K562 (cell line): ENCODE data around the gene OGFR. TPM values are rescaled to one million over a fixed set of nuclear protein-coding genes. Genes with fewer than 3 reads are reported as not detected.
A peak's percentile ranks its signal among the peaks of the same experiment; 100 is the strongest.

Experiments used
- BHLHE40 ChIP-seq: IDR thresholded peaks from 2 replicates; pipeline ENCODE4 v1.6.1; 2011; ENCODE audit warnings: low read length, improper control_type of control experiment
- C11orf30 ChIP-seq: fragments of 450-650 bp; IDR thresholded peaks from 2 replicates; pipeline ENCODE4 v1.6.1; 2016; ENCODE audit warnings: low read depth, mild to moderate bottlenecking
- DDX20 ChIP-seq: fragments of 450-650 bp; IDR thresholded peaks from 2 replicates; pipeline ENCODE4 v1.6.1; 2016; ENCODE audit warnings: missing genetic modification characterization, low read depth, mild to moderate bottlenecking, missing compliant biosample characterization, moderate library complexity
- E2F4 ChIP-seq: sonication (generic); formaldehyde crosslinking; IDR thresholded peaks from 2 replicates; pipeline ENCODE4 v1.8.0; 2022; ENCODE audit warnings: mild to moderate bottlenecking, low read depth, missing genetic modification reagents
- NCOA1 ChIP-seq: fragments of 450-650 bp; IDR thresholded peaks from 2 replicates; pipeline ENCODE4 v1.6.1; 2016; ENCODE audit warnings: low read depth
- NELFE ChIP-seq: IDR thresholded peaks from 2 replicates; pipeline ENCODE4 v1.6.1; 2011; ENCODE audit warnings: mild to moderate bottlenecking; ENCODE audit not compliant: insufficient read depth, insufficient read length
- PPARD ChIP-seq: fragments of 250-450 bp; sonication (Bioruptor Pico); IDR thresholded peaks from 2 replicates; pipeline ENCODE4 v1.8.0; 2022; ENCODE audit warnings: inconsistent platforms, mild to moderate bottlenecking, moderate library complexity
- SIRT6 ChIP-seq: IDR thresholded peaks from one replicate; pipeline ENCODE4 v1.6.1; 2012; ENCODE audit warnings: low read depth, mild to moderate bottlenecking, control low read depth, inconsistent platforms, low read length, moderate library complexity
- TBL1XR1 ChIP-seq, 2 experiments: IDR thresholded peaks; 2 replicates each; pipeline ENCODE4 v1.6.1; 2012; ENCODE audit warnings: improper control_type of control experiment in 2 of 2, low read length in 2 of 2, mild to moderate bottlenecking in 1 of 2
- YBX1 ChIP-seq: fragments of 450-650 bp; IDR thresholded peaks from 2 replicates; pipeline ENCODE4 v1.7.1; 2016; ENCODE audit warnings: mild to moderate bottlenecking
- ZBTB9 ChIP-seq: fragments of 450-650 bp; formaldehyde crosslinking; IDR thresholded peaks from 2 replicates; pipeline ENCODE4 v1.4.0; 2020; ENCODE audit warnings: mild to moderate bottlenecking, moderate library complexity
- ZNF12 ChIP-seq: sonication (generic); formaldehyde crosslinking; IDR thresholded peaks from 2 replicates; pipeline ENCODE4 v1.4.0; 2020; ENCODE audit warnings: mild to moderate bottlenecking, missing genetic modification reagents
- ZNF740 ChIP-seq, 3 experiments: fragments of 200-800 bp in 1 of 3; sonication (Bioruptor generic) in 1 of 3; sonication (generic) in 1 of 3; formaldehyde crosslinking in 1 of 3; IDR thresholded peaks; 2 replicates each; pipeline versions ENCODE4 v1.6.1 to v1.8.0; 2016 to 2022; ENCODE audit warnings: mild to moderate bottlenecking in 2 of 3, missing compliant biosample characterization in 2 of 3, missing genetic modification characterization in 2 of 3, missing genetic modification reagents in 1 of 3
- polyA plus RNA-seq, 8 experiments: library from polyadenylated mRNA; depleted of rRNA in 4 of 8; stranded (reverse) in 5 of 8; unstranded in 3 of 8; fragments of >200 nt; fragmentation: Nextera tagmentation in 2 of 8; fragmentation: Illumina TruSeq in 1 of 8; extraction: Ambion mirVana in 2 of 8; extraction: Trizol in 1 of 8; gene quantifications; 2 replicates each; pipeline versions ENCODE4 v1.2.1 to v1.2.3, GENCODE V29; 2011 to 2014; ENCODE audit warnings: inconsistent platforms in 1 of 8, missing spikeins in 1 of 8
- total RNA-seq, 7 experiments: library from RNA; depleted of rRNA in 6 of 7; stranded (reverse); fragments of >200 nt in 6 of 7; fragmentation: Illumina TruSeq in 2 of 7; extraction: Trizol in 2 of 7; gene quantifications; 2 replicates each; pipeline versions ENCODE4 v1.2.1 to v1.2.3, GENCODE V29; 2011 to 2021; ENCODE audit warnings: low replicate concordance in 1 of 7
- TF ChIP-seq, protein P1 (sequence below): fragments of 250-450 bp; sonication (Bioruptor Pico); IDR thresholded peaks from 2 replicates; pipeline ENCODE4 v1.5.0; 2021; ENCODE audit warnings: mild to moderate bottlenecking, moderate library complexity
- TF ChIP-seq, protein P2 (sequence below): fragments of 200-800 bp; sonication (Bioruptor generic); IDR thresholded peaks from 2 replicates; pipeline ENCODE4 v1.6.1; 2016; ENCODE audit warnings: missing genetic modification characterization, missing compliant biosample characterization

Gene OGFR
- total and polyA plus RNA-seq, 9 of the 15 experiments (the other 6 are each of a cell fraction or from before 2014, with no cell fraction given), result 0.39 to 56.3 (median 17.5) TPM

- TF ChIP-seq PPARD (CRISPR knock-in tag), result no peak
- no peak for TF ChIP-seq YBX1
- no peak for TF ChIP-seq NELFE
- peak; percentile 35; the same call in 1 of the 2 replicates for TF ChIP-seq BHLHE40
- TF ChIP-seq DDX20 (tag), result no peak
- TF ChIP-seq SIRT6, result no peak
- TF ChIP-seq, protein P1, sequence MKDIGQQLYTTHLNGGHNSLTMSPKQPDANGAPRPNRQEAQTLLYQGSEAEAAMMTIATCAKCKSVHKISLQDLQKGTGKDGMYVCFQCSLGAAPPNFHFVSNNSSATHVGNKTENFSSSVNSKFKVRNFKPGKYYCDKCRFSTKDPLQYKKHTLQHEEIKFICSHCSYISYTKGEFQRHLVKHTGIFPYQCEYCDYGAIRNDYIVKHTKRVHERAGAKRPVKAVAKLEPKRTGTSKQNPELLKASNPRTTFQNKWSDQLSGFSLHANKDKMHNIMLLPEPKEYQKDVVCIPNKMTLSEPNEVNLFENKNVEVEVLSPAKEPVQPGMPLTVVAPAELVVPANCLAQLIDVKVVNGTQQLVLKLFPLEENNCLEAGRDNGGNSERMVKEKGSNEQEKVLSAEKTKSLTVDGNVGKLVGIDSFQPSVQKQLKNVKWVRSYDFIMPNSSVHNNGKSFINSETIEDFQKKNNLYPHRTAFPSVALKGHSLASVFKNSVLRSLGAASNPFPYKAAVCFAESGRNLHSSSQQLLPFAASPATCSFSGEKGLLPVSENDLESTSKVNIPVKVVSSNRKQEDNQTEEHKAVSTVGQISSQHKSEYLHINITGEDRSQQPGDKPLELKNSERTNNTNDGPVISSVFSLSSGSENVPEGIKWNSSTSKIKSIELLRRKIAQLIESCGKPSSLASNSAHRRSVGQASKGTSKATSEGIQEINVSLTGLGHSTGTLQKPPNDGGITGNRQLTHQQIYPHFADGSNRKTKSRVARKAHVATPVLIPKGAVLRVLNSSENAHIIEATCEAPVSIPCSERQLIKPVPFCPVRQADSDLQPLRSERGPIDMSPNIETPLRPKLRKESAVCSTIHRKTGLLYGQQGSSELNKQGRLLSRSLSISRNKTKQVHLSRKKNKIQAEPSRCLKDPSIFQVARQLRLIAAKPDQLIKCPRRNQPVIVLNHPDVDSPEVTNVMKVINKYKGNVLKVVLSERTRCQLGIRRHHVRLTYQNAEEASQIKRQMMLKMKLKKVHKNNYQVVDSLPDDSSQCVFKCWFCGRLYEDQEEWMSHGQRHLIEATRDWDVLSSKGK, result no peak
- no peak for TF ChIP-seq NCOA1
- no peak for TF ChIP-seq E2F4 (CRISPR knock-in tag)
- TF ChIP-seq ZBTB9, result no peak
- TF ChIP-seq ZNF740 (CRISPR knock-in tag; IDR thresholded peaks at IDR 0.05), result no peak
- no peak for TF ChIP-seq ZNF740 (tag; IDR thresholded peaks at IDR 0.05)
- peak; percentile 73; the same call in 1 of the 2 replicates for TF ChIP-seq C11orf30
- TF ChIP-seq TBL1XR1 (IDR thresholded peaks at IDR 0.05; ENCODE audit: low read length in 2 of 2), result no peak
- TF ChIP-seq, protein P2, sequence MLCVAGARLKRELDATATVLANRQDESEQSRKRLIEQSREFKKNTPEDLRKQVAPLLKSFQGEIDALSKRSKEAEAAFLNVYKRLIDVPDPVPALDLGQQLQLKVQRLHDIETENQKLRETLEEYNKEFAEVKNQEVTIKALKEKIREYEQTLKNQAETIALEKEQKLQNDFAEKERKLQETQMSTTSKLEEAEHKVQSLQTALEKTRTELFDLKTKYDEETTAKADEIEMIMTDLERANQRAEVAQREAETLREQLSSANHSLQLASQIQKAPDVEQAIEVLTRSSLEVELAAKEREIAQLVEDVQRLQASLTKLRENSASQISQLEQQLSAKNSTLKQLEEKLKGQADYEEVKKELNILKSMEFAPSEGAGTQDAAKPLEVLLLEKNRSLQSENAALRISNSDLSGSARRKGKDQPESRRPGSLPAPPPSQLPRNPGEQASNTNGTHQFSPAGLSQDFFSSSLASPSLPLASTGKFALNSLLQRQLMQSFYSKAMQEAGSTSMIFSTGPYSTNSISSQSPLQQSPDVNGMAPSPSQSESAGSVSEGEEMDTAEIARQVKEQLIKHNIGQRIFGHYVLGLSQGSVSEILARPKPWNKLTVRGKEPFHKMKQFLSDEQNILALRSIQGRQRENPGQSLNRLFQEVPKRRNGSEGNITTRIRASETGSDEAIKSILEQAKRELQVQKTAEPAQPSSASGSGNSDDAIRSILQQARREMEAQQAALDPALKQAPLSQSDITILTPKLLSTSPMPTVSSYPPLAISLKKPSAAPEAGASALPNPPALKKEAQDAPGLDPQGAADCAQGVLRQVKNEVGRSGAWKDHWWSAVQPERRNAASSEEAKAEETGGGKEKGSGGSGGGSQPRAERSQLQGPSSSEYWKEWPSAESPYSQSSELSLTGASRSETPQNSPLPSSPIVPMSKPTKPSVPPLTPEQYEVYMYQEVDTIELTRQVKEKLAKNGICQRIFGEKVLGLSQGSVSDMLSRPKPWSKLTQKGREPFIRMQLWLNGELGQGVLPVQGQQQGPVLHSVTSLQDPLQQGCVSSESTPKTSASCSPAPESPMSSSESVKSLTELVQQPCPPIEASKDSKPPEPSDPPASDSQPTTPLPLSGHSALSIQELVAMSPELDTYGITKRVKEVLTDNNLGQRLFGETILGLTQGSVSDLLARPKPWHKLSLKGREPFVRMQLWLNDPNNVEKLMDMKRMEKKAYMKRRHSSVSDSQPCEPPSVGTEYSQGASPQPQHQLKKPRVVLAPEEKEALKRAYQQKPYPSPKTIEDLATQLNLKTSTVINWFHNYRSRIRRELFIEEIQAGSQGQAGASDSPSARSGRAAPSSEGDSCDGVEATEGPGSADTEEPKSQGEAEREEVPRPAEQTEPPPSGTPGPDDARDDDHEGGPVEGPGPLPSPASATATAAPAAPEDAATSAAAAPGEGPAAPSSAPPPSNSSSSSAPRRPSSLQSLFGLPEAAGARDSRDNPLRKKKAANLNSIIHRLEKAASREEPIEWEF (CRISPR knock-in tag), result no peak
- no peak for TF ChIP-seq ZNF12 (CRISPR knock-in tag)
Measured at GRCh38 chr20:62774762-62775161, 29.9 kb upstream of the OGFR start (continued).
